Measurements from ENCODE around the gene PGRMC1.
"Not testable (repeated sequence)": the region's sequence is repeated elsewhere in the genome, so short reads cannot be mapped to it uniquely, and the experiment has no call there.

Gene PGRMC1

DNA sequence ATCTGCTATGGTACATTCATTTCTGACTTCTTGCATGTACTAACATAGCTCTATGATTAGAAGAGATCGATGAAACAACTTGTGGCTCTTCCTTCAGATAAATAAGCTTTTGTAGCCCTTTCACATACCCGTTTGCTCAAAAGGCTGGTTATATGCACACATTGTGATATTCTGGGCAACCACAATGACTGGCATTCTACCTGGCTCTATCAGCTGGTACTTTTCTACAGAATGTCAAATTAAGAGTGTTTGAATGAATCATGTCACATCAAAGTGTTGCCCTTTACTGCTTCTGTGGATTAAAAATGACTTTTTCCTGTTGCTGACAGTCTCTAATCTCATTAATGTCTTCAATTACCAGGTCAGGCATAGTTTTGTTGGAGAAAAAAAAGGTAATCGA is 11.6 kb downstream of the PGRMC1 start:
- DNase-seq (ENCODE audit: low read depth) = no peak
- TF ChIP-seq, protein P1, sequence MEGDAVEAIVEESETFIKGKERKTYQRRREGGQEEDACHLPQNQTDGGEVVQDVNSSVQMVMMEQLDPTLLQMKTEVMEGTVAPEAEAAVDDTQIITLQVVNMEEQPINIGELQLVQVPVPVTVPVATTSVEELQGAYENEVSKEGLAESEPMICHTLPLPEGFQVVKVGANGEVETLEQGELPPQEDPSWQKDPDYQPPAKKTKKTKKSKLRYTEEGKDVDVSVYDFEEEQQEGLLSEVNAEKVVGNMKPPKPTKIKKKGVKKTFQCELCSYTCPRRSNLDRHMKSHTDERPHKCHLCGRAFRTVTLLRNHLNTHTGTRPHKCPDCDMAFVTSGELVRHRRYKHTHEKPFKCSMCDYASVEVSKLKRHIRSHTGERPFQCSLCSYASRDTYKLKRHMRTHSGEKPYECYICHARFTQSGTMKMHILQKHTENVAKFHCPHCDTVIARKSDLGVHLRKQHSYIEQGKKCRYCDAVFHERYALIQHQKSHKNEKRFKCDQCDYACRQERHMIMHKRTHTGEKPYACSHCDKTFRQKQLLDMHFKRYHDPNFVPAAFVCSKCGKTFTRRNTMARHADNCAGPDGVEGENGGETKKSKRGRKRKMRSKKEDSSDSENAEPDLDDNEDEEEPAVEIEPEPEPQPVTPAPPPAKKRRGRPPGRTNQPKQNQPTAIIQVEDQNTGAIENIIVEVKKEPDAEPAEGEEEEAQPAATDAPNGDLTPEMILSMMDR (IDR thresholded peaks at IDR 0.05; ENCODE audit: low read depth, low read length, missing control alignments) = no peak
- no peak overlapping the region for H3K4me3 ChIP-seq (ENCODE audit: low read depth, low read length)

DNA sequence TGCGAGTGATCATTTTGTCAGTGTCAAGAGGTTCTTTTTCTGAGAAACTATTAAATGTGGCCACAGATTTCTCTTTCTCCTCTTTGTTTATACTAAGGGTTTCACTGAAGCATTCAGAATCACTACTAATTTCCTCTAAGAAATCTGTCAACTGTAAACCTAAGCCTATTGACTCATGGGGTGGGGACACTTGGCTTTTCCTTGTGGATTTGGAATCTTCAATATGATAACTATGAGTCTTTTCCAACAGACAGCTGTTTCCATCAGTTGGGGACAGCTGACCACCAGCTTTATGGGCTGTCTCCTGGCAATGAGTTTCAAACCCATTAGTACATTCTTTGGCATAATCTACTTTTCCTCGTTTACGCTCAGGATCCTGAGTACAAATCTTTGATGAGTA is 13.8 kb downstream of the PGRMC1 start:
- TF ChIP-seq, protein P1 (IDR thresholded peaks at IDR 0.05; ENCODE audit: low read depth, low read length, missing control alignments) = no peak
- DNase-seq (ENCODE audit: low read depth) = no peak
- H3K4me3 ChIP-seq (ENCODE audit: low read depth, low read length) = no peak overlapping the region

DNA sequence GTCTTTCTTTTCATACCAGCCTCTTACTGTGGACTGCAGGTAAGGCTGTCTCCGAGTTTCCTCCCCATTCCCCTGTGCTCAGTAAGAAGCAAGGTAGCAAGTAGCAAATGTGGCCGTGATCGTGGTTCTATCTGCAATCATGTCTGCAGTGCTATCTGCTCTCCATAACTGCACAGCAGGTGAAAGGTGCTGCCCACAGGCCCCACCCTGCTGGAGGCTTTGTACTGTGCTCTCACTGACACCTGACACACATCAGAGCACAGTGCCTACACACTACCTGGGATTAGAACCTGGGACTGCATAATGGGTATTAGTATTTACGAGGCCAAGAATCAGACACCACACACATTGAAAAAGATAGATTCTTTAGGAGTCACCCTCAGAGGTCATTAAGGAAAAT is 15.3 kb downstream of the PGRMC1 start:
- DNase-seq (ENCODE audit: low read depth) = no peak
- TF ChIP-seq, protein P1 (IDR thresholded peaks at IDR 0.05; ENCODE audit: low read depth, low read length, missing control alignments) = no peak
- H3K4me3 ChIP-seq (ENCODE audit: low read depth, low read length) = no peak overlapping the region

DNA sequence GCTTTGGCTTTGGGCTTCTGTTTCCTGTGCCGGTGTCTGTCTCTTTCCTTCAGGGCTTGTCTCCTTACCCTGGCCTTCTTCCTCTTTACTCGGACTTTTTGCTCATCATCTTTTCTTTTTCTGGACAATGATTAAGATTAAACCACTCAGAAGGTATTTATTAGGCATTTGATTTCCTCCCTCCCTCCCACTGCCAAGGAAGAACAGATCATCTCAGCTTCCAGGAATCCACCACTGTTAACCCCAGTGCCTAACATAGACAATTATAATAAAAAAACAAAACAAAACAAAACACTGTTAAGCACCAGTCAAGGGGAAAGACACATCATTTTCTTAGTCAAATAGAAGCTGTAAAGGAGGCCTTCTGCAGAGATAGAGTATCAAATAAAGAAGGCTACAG is 16.6 kb downstream of the PGRMC1 start:
- no peak for DNase-seq (ENCODE audit: low read depth)
- no peak overlapping the region for H3K4me3 ChIP-seq (ENCODE audit: low read depth, low read length)
- TF ChIP-seq, protein P1 (IDR thresholded peaks at IDR 0.05; ENCODE audit: low read depth, low read length, missing control alignments) = no peak

DNA sequence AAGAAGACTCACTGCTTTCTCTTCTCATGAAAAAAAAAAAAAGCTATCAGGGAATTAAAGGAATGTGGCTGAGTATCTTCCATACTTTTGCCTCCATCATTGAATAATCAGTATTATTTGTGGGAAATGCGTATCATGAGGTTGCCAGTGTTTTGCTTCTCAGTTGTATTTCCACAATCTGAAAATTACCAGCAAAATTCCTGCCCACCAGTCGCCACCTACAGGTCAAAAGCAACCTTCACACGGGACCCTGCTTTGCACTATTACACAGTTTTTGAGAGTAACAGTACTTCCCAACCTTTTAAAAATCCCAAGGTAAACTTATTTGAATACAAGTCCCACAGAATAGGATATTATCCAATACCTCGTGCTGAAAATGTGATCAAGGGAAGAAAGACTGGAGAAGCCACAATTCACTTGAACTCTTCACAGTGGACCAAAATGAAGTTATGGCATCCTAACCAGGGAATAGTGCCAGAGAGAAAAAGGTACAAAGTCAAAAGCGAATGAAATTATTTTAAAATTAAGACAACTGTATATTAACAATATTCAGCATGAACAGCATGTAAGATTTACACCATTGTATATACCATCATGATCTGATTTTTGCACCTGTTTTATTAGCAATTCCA is 30.4 kb downstream of the PGRMC1 start:
- no peak overlapping the region for H3K4me3 ChIP-seq (ENCODE audit: low read depth, low read length)
- DNase-seq (ENCODE audit: low read depth) = no peak
- TF ChIP-seq, protein P1 (IDR thresholded peaks at IDR 0.05; ENCODE audit: low read depth, low read length, missing control alignments) = peak; percentile 62

DNA sequence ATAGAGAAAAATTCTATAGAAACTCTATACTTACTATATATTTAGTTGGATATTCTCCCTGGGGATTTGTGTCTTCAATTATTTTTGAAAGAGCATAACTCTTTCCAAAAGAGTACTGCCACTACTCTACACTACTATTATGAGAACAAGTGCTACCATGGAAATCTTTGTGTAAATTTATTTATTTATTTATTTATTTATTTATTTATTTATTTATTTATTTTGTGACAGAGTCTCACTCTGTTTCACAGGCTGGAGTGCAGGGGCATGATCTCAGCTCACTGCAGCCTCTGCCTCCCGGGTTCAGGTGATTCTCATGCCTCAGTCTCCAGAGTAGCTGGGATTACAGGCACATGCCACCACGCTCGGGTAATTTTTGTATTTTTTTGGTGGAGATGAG is 31.0 kb downstream of the PGRMC1 start:
- DNase-seq (ENCODE audit: low read depth); H3K4me3 ChIP-seq (ENCODE audit: low read depth, low read length): not testable (repeated sequence)

DNA sequence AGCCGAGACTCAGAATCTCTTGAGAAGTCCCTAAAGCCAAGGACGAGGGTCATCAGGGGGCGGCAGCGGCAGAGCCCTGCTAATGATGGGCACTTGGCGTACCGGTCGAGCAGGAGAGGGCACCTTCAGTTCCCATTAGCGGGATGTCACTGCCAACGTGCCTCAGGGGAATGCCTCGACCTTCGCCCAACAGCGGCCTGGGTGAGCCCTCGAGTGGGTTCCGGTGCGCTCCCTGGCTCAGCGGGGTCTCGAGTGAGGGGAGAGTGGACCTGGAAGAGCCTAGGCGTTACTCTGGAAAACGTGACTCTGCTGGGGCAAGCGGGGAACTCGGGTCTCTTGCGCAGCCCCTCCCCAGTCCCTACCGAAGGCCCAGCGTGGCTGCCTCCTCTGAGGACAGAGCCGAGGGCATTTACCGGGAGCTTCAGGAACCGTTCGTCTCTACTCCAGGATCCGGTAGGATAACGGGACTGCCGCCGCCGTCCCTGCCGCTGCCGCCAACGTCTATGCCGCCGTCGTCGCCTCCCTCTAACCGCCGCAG is 36.9 kb downstream of the PGRMC1 start:
- H3K4me3 ChIP-seq (ENCODE audit: low read depth, low read length) = no peak overlapping the region
- TF ChIP-seq, protein P1 (IDR thresholded peaks at IDR 0.05; ENCODE audit: low read depth, low read length, missing control alignments) = no peak
- DNase-seq (ENCODE audit: low read depth) = no peak

Measured in GM12864 (cell line).